ENCODE measurements around the gene NT5C2.

The NT5C2 gene

DNA sequence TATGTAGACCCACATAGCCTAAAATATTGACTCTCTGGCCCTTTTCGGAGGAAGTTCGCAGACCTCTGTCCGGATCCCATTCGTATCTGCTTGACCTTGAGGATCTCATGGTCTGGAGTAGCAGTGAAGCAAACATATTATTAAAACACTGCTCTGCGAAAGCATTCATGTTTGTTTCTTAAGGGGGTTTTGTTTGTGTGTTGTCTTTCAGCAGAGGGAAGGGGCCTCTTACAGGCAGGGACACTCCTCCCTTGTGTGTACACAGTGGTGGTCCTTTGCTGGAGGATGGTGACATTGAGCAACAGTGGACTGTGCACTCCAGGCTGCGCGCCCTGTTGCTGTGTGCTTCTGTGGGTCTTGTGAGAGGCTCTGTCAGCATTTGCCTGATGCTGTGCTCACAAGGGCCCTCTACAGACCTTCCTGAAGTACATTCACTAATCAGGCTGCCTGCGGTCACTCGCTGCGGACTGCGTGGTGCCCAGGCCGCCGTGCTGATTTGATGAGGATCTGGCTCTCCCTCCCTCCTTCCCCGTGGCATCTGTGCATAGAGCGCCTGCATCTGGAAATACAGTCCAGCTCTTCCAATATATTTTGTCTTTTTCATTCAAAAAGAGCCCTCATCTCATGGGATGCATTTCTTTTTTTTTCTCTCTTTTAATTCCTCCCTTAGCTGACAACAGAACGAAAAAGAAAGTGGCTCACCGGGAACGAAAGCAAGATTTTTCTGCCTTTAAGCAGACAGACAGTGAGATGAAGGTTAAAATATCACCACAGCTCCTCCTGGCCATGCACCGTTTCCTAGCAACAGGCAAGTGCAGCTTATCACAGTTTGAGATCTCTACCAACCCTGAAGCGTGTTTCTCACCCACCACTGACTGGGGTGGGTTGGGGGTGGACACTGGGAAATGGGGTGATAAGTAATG, 139.2 kb downstream of the NT5C2 start:
- DNase-seq: peak; percentile 49

DNA sequence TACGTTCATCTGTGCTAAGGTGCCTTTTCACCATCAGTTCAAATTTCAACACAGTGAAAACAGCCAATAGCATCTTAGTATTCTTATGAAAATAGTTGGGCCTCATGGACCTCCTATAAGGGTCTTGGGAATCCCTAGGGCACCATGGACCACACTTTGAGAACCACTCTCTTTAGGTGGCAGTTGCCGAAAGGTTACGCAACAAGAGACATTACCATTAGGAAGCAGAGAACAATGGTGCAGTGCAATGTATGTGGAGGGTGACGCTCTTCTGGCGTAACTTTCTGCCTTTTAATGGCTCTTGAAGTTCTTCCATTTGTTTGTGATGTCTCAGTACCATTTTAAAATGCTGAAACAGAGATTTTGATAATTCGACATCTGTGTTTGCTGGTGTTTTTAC, 143.8 kb downstream of the NT5C2 start:
- DNase-seq: no peak

DNA sequence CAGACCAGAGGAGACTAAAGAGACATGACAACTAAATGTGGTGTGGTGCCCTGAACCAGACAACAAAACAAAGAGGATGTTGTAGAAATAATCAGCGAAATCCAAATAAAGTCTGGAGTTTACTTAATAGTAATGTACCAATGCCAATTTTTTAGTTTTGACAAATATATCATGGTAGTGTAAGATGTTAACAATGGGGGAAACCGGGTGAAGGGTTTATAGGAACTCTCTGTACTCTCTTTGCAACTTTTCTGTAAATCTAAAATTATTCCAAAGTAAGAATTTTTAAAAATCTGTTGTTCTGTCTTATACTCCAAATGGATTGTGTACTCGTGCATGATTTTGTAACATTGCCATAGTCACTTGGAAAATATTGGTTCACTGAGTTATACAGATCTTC, 145.7 kb downstream of the NT5C2 start:
- no peak for DNase-seq

DNA sequence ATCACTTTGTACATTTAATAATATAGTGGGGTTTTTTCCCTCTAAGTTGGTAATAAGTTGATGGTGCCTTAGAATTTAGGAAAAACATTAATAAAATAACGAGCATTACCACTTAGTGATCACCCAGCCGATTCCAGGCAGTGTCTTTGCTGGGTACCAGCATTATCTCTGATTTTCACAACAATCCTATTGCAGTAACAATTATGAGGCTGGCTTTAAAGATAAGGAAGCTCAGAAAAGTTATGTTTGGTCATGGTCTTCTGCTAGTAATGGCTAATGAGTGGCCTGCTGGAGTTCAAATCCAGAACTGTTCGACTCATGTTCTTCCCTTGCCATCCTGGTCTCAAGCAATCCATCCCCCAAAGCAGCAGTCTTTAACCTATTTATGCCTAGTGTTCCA, 147.1 kb downstream of the NT5C2 start:
- no peak for DNase-seq

DNA sequence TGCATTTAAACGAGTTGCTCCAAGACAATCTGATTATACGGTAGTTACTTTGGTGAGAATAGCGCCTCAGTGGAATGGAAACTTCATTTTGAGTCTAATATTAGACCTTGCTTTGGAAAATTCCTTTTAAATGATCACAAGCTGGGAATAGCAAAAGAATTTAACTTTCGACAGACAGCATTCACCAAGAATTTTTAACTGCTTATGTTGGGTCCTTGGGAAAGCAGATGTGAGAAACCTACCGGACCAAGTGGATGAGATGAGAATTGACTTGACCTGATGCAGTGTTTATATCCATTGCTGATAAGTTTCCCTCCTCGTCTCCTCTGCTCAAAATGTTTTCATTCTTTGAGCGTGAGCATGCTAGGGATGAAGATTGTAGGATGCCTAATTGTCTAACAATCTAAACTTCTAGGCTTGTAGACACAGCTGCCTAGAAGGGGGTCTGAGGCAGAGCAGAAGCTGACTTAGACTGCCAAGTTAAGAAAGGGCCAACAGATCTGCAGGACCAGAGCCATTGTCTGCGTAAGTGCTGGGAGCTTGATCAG, 148.1 kb downstream of the NT5C2 start:
- DNase-seq: no peak

DNA sequence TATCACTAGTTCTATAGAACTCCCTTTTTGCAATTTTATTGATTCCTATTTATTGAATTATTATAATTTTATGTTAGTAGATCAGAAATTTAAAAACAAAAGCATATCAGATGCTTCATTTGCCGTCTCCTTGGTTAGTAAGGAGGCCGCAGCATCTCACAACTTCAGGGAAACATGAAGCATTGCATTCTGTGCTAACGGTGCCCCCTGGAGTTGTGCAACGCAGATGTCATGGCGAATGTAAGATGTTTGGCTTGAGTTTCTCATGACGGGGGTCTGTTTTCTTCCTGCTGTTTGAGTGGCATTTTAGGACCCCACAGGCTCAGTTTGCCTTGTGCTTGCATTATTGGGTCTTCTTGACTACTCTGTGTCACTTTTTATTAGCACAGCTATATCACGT, 150.2 kb downstream of the NT5C2 start:
- no peak for DNase-seq

DNA sequence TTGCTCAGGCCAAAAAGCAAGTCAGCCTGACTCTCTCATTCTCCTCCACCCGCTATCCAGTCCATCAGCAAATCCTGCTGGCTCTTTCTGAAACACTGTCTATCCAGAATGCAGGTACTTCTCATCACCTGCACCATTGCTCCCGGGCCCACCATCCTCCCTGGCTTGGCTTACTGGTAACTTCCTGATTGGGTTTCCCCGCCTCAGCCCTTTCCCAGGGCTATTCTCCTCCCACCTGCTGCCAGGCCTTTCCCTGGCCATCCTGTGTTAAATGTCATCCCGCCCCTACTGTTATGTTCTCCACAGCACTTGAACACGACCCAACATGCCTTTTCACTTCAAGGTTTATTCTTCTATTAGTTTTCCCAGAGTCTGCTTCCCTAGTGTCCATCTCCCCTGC, 150.9 kb downstream of the NT5C2 start:
- DNase-seq: no peak

DNA sequence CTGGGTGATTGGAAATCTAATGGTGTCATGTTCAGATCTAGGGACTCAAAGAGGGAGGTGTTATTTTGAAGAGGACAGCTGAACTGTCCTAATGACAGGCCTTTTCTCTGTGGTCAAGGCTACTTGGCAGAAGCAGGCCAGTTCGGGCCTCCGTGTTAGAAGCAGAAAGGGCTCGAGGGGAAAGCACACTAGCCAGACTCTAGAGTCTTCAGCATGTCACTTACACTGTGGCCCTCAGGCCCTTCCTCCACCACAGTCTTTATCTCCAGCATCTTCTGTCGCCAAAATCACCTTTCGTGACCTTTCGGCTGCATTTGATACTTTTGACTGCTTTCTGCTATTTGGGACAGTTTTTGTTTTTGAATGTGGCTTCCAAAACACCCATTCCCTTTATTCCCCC, 151.7 kb downstream of the NT5C2 start:
- no peak for DNase-seq

DNA sequence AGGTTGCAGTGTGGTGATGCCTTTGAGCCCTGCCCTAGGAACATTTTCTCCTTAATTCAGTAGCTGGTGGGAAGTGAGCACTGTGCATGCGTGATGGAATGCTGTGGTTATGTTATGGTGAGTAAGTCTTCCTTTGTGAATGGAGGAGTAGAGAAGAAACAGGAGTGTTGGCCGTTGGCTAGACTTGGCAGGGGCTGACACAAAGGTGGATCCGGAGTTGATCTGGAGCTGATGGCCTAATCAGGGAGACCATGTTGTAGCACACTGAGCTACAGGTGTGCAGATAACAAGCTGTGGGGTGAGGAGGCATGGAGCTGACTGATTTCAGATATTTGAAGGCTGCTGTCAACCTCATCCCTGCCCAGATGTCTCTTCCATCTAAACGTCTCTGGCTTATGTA, 152.7 kb downstream of the NT5C2 start:
- no peak for DNase-seq

DNA sequence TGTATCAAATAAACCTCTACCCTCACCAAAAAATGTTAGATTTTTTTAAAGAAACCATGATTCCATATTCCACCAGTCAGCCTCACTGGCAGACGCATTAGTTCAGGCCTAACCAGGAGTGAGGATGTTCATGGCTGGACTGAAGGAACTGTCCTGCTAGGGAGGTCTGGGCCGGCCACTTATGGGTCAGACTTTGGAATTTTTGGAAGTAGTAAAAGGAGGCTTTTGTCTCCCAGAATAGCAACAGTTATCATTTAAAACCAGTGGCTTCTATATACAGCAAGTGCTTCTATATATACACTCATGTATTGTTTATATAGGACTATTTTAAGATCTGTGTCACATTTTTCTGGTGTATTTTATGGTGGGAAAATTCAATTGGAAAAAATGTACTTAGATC, 154.5 kb downstream of the NT5C2 start:
- no peak for DNase-seq

All from stimulated activated CD4-positive, alpha-beta T cell treated with anti-CD3 and anti-CD28 coated beads, Interleukin-4, amount 100 ng/mL, for 24 hours (primary cell).